Esophagus squamous epithelium (tissue), 5 donors: ENCODE measurements around the gene SPSB1. TPM values are rescaled to one million over a fixed set of nuclear protein-coding genes. Genes with fewer than 3 reads are reported as not detected.

Source experiments
- DNase-seq: peaks from one replicate; lab custom pipeline; 2025; lab: John Stamatoyannopoulos, UW
- H3K27ac ChIP-seq, 4 donors: fragments of 200-600 bp; sonication (generic); one replicate each; pipeline ENCODE4 v1.5.1; 2016 to 2019; ENCODE audit warnings: mild to moderate bottlenecking in 1 of 4
- H3K27me3 ChIP-seq, 4 donors: fragments of 200-600 bp; sonication (generic); 1 replicate in 3 of 4; 2 replicates in 1 of 4; pipeline versions ENCODE4 v1.5.1 to v1.6.0; 2017 to 2021; ENCODE audit warnings: antibody characterized with exemption in 1 of 4
- H3K36me3 ChIP-seq, 3 donors: fragments of 200-600 bp; sonication (generic); one replicate each; pipeline ENCODE4 v1.5.1; 2016 to 2019
- H3K4me1 ChIP-seq, 3 donors: fragments of 200-600 bp; sonication (generic); one replicate each; pipeline ENCODE4 v1.5.1; 2017 to 2019
- H3K4me3 ChIP-seq, 4 donors: fragments of 200-600 bp; sonication (generic); 1 replicate in 3 of 4; 2 replicates in 1 of 4; pipeline ENCODE4 v1.5.1; 2016 to 2019; ENCODE audit warnings: mild to moderate bottlenecking in 2 of 4, moderate library complexity in 1 of 4
- H3K9me3 ChIP-seq, 3 donors: fragments of 200-600 bp; sonication (generic); one replicate each; pipeline ENCODE4 v1.5.1; 2016 to 2019
- CTCF ChIP-seq, 6 experiments: fragments of 450-650 bp in 4 of 6; fragments of 200-600 bp in 2 of 6; sonication (generic) in 2 of 6; IDR thresholded peaks; one replicate each; pipeline ENCODE4 v1.5.1; 2016 to 2019; ENCODE audit warnings: antibody characterized with exemption in 6 of 6, mild to moderate bottlenecking in 4 of 6, moderate library complexity in 4 of 6
- POLR2A ChIP-seq, 4 donors: fragments of 450-650 bp; IDR thresholded peaks; one replicate each; pipeline ENCODE4 v1.6.1; 2017; ENCODE audit warnings: antibody characterized with exemption in 4 of 4, mild to moderate bottlenecking in 4 of 4, moderate library complexity in 3 of 4
- WGBS, 2 donors: methylation state at CpG; one replicate each; pipeline ENCODE4 v1.1.5; 2018; 5-methylcytosine and 5-hydroxymethylcytosine counted together
- intact Hi-C: fragments of 100-400 bp; cut with DNase I; formaldehyde crosslinking; loops from one replicate; pipeline ENCODE4 v1.15.0; 2022
- total RNA-seq, 4 donors: library from RNA; depleted of rRNA; stranded (reverse); fragments of >200 nt; gene quantifications; one replicate each; pipeline ENCODE4 v1.1.0, GENCODE V29; 2016
- donor health status: DM: yes; HTN: yes; CAD: no.

Gene SPSB1
- total RNA-seq, 4 donors from 2014 or later, result 15.2 to 35.5 (median 25.2) TPM

- DNase-seq, result no peak
- H3K36me3 ChIP-seq, result peaks cover 0 to 13% (median 0%) of the 10 kb centered on the region in 3 donors
- no peaks in the 10 kb centered on the region for H3K9me3 ChIP-seq
- H3K4me3 ChIP-seq, result no peak overlapping the region
- no peak overlapping the region for H3K27ac ChIP-seq
- TF ChIP-seq CTCF (IDR thresholded peaks at IDR 0.05) (no peak), POLR2A (IDR thresholded peaks at IDR 0.05) (no peak)
- H3K4me1 ChIP-seq, result peaks cover 35 to 85% (median 57%) of the 10 kb centered on the region in 3 donors
- intact Hi-C loops, result no loop called here
- H3K27me3 ChIP-seq, result no peaks in the 10 kb centered on the region
- 80 to 91% methylated on average over 9 to 10 of the region's 10 CpGs for WGBS, 2 donors
These were observed 14.6 kb downstream of the SPSB1 start for GRCh38 chr1:9307303-9307702.

GRCh38 chr1:9308236-9308785 lies 15.6 kb downstream of the SPSB1 start:
- H3K27ac ChIP-seq, result peak overlapping the region in 2 of 4 donors; percentile 1 to 13
- H3K9me3 ChIP-seq, result no peaks in the 10 kb centered on the region
- 65 to 67% methylated on average over 1 to 6 of the region's 9 CpGs for WGBS, 2 donors
- peaks cover 33 to 85% (median 55%) of the 10 kb centered on the region in 3 donors for H3K4me1 ChIP-seq
- TF ChIP-seq POLR2A (IDR thresholded peaks at IDR 0.05), result no peak
- TF ChIP-seq CTCF (IDR thresholded peaks at IDR 0.05), result no peak
- DNase-seq, result no peak
- no peak overlapping the region for H3K4me3 ChIP-seq
- peaks cover 0 to 11% (median 0%) of the 10 kb centered on the region in 3 donors for H3K36me3 ChIP-seq
- no peaks in the 10 kb centered on the region for H3K27me3 ChIP-seq
- intact Hi-C loops, result no loop called here

- Histone ChIP-seq H3K4me1 (peaks cover 33 to 85% (median 56%) of the 10 kb centered on the region in 3 donors), H3K27me3 (no peaks in the 10 kb centered on the region), H3K27ac (peak overlapping the region in 1 of 4 donors; percentile 1), H3K4me3 (no peak overlapping the region), H3K9me3 (no peaks in the 10 kb centered on the region), H3K36me3 (peaks cover 0 to 11% (median 0%) of the 10 kb centered on the region in 3 donors)
- intact Hi-C loops, result no loop called here
- TF ChIP-seq CTCF (IDR thresholded peaks at IDR 0.05) (no peak), POLR2A (IDR thresholded peaks at IDR 0.05) (no peak)
- WGBS, 2 donors, result 93 to 97% methylated on average over 6 of the region's 8 CpGs
- DNase-seq, result no peak
These were observed 16.4 kb downstream of the SPSB1 start for GRCh38 chr1:9309080-9309479.

- Histone ChIP-seq H3K27ac (no peak overlapping the region), H3K27me3 (no peaks in the 10 kb centered on the region), H3K36me3 (peaks cover 0 to 11% (median 0%) of the 10 kb centered on the region in 3 donors), H3K4me1 (peaks cover 34 to 85% (median 57%) of the 10 kb centered on the region in 3 donors), H3K4me3 (no peak overlapping the region), H3K9me3 (no peaks in the 10 kb centered on the region)
- intact Hi-C loops, result no loop called here
- TF ChIP-seq CTCF (IDR thresholded peaks at IDR 0.05) (no peak), POLR2A (IDR thresholded peaks at IDR 0.05) (no peak)
- no peak for DNase-seq
- WGBS, 2 donors, result 86 to 92% methylated on average over 2 to 5 of the region's 7 CpGs
These were observed 17.3 kb downstream of the SPSB1 start for GRCh38 chr1:9309991-9310390.

- WGBS, 2 donors, result 79 to 84% methylated on average over 8 to 10 of the region's 10 CpGs
- Histone ChIP-seq H3K27ac (peak overlapping the region in 1 of 4 donors; percentile 12), H3K36me3 (peaks cover 0 to 11% (median 0%) of the 10 kb centered on the region in 3 donors), H3K4me1 (peaks cover 35 to 85% (median 57%) of the 10 kb centered on the region in 3 donors), H3K4me3 (no peak overlapping the region), H3K27me3 (no peaks in the 10 kb centered on the region), H3K9me3 (no peaks in the 10 kb centered on the region)
- no peak for DNase-seq
- TF ChIP-seq POLR2A (IDR thresholded peaks at IDR 0.05) (no peak), CTCF (IDR thresholded peaks at IDR 0.05) (no peak)
- intact Hi-C loops, result no loop called here
These were observed 18.3 kb downstream of the SPSB1 start for GRCh38 chr1:9311029-9311428.
